Trophoblast cell (in vitro differentiated cells and primary cell): ENCODE results near the gene CDKL2.

Experiments used
- DNase-seq, 2 donors: peaks; one replicate each; pipeline ENCODE4 v3.0.0-alpha.2; 2016
- H2AFZ ChIP-seq: 2 replicates; pipeline ENCODE4 v1.6.1; 2013; ENCODE audit warnings: low read length, moderate library complexity, mild to moderate bottlenecking; ENCODE audit not compliant: insufficient read depth, poor library complexity
- H2AK5ac ChIP-seq: 2 replicates; pipeline ENCODE4 v1.6.1; 2013; ENCODE audit warnings: mild to moderate bottlenecking, low read length
- H2BK120ac ChIP-seq: 2 replicates; pipeline ENCODE4 v1.6.1; 2013; ENCODE audit warnings: low read length, mild to moderate bottlenecking, moderate library complexity; ENCODE audit not compliant: insufficient read depth, poor library complexity
- H2BK12ac ChIP-seq: 2 replicates; pipeline ENCODE4 v1.6.1; 2013; ENCODE audit warnings: mild to moderate bottlenecking, low read length, moderate library complexity
- H2BK5ac ChIP-seq: 2 replicates; pipeline ENCODE4 v1.6.1; 2013; ENCODE audit warnings: low read length, low read depth, moderate library complexity, mild to moderate bottlenecking; ENCODE audit not compliant: poor library complexity
- H3K14ac ChIP-seq: 2 replicates; pipeline ENCODE4 v1.6.1; 2013; ENCODE audit warnings: mild to moderate bottlenecking, low read length
- H3K18ac ChIP-seq: 2 replicates; pipeline ENCODE4 v1.6.1; 2013; ENCODE audit warnings: mild to moderate bottlenecking, low read length
- H3K23ac ChIP-seq: 2 replicates; pipeline ENCODE4 v1.6.1; 2013; ENCODE audit warnings: low read length
- H3K27ac ChIP-seq: 2 replicates; pipeline ENCODE4 v1.5.1; 2013; ENCODE audit warnings: low read depth, mild to moderate bottlenecking, inconsistent platforms, low read length, moderate library complexity
- H3K27me3 ChIP-seq: 2 replicates; pipeline ENCODE4 v1.6.1; 2013; ENCODE audit warnings: inconsistent platforms, mild to moderate bottlenecking, low read length, moderate library complexity; ENCODE audit not compliant: insufficient read depth
- H3K36me3 ChIP-seq, 2 experiments: 1 replicate in 1 of 2; 2 replicates in 1 of 2; pipeline ENCODE4 v1.6.1; 2013; ENCODE audit warnings: low read length in 2 of 2, mild to moderate bottlenecking in 2 of 2, moderate library complexity in 1 of 2; ENCODE audit not compliant: insufficient read depth in 2 of 2, control insufficient read depth in 1 of 2
- H3K4ac ChIP-seq: 2 replicates; pipeline ENCODE4 v1.6.1; 2013; ENCODE audit warnings: low read depth, mild to moderate bottlenecking, low read length, moderate library complexity
- H3K4me1 ChIP-seq, 2 experiments: 1 replicate in 1 of 2; 2 replicates in 1 of 2; pipeline ENCODE4 v1.6.1; 2013; ENCODE audit warnings: low read length in 2 of 2, mild to moderate bottlenecking in 2 of 2, moderate library complexity in 1 of 2; ENCODE audit not compliant: insufficient read depth in 2 of 2, control insufficient read depth in 1 of 2
- H3K4me2 ChIP-seq: 2 replicates; pipeline ENCODE4 v1.6.1; 2013; ENCODE audit warnings: inconsistent platforms, mild to moderate bottlenecking, low read length, moderate library complexity
- H3K4me3 ChIP-seq: 2 replicates; pipeline ENCODE4 v1.5.1; 2013; ENCODE audit warnings: mild to moderate bottlenecking, low read depth, low read length, inconsistent platforms
- H3K79me1 ChIP-seq: one replicate; pipeline ENCODE4 v1.6.1; 2013; ENCODE audit warnings: low read length
- H3K79me2 ChIP-seq: 2 replicates; pipeline ENCODE4 v1.6.1; 2013; ENCODE audit warnings: low read length, mild to moderate bottlenecking; ENCODE audit not compliant: control insufficient read depth, insufficient read depth, poor library complexity
- H3K9ac ChIP-seq: 2 replicates; pipeline ENCODE4 v1.6.1; 2013; ENCODE audit warnings: mild to moderate bottlenecking, low read length
- H3K9me3 ChIP-seq: 2 replicates; pipeline ENCODE4 v1.6.1; 2013; ENCODE audit warnings: low read depth, mild to moderate bottlenecking, control low read depth, inconsistent platforms, low read length; ENCODE audit not compliant: insufficient read depth
- H4K12ac ChIP-seq: 2 replicates; pipeline ENCODE4 v1.6.1; 2013; ENCODE audit warnings: low read depth, mild to moderate bottlenecking, low read length, moderate library complexity
- H4K8ac ChIP-seq: 2 replicates; pipeline ENCODE4 v1.6.1; 2013; ENCODE audit warnings: low read depth, mild to moderate bottlenecking, low read length, moderate library complexity
- H4K91ac ChIP-seq: one replicate; pipeline ENCODE4 v1.6.1; 2013; ENCODE audit warnings: low read depth, mild to moderate bottlenecking, low read length, moderate library complexity
- WGBS: extraction: QIAGEN DNeasy Blood & Tissue Kit; methylation state at CpG from one replicate; pipeline ENCODE4 v1.1.7; 2013; ENCODE audit warnings: missing lambda C conversion rate; ENCODE audit not compliant: insufficient read length, insufficient coverage; ENCODE audit errors: extremely low coverage; 5-methylcytosine and 5-hydroxymethylcytosine counted together

Gene CDKL2

DNA sequence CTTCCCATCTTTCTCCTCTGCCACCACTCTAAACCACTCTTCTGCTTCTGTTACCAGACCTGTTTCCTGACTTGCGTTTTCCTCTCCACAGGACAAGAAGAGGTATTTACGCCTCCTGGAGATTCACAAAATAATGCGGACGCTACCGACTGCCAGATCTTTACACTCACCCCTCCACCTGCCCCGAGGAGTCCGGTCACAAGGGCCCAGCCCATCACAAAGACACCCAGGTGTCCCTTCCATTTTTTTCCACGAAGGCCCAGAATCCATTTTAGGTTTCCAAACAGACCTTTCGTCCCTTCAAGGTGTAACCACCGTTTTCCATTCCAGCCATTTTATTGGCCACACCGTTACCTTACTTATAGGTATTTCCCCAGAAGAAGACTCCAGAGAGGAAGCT, 66.3 kb downstream of the CDKL2 start:
- H2AFZ ChIP-seq = no peak overlapping the region
- H3K4ac ChIP-seq = no peak overlapping the region
- H3K36me3 ChIP-seq = no peaks in the 10 kb centered on the region
- no peak overlapping the region for H3K18ac ChIP-seq
- H3K23ac ChIP-seq = no peak overlapping the region
- no peaks in the 10 kb centered on the region for H3K27me3 ChIP-seq
- peaks cover 0 to 4% of the 10 kb centered on the region in 2 experiments for H3K4me1 ChIP-seq
- peak overlapping the region; percentile 41 for H2BK12ac ChIP-seq
- H2BK120ac ChIP-seq = no peak overlapping the region
- no peak overlapping the region for H3K27ac ChIP-seq
- H3K9me3 ChIP-seq = no peaks in the 10 kb centered on the region
- H4K91ac ChIP-seq = peak overlapping the region; percentile 58
- DNase-seq = no peak
- H3K4me2 ChIP-seq = no peak overlapping the region
- no peak overlapping the region for H3K4me3 ChIP-seq
- no peak overlapping the region for H3K14ac ChIP-seq
- no peak overlapping the region for H2AK5ac ChIP-seq
- H4K8ac ChIP-seq = no peak overlapping the region
- no peak overlapping the region for H3K9ac ChIP-seq
- H3K79me2 ChIP-seq = no peaks in the 10 kb centered on the region
- WGBS = no CpG with 5 or more reads among the region's 11 CpGs
- no peak overlapping the region for H2BK5ac ChIP-seq
- no peaks in the 10 kb centered on the region for H3K79me1 ChIP-seq
- no peak overlapping the region for H4K12ac ChIP-seq

DNA sequence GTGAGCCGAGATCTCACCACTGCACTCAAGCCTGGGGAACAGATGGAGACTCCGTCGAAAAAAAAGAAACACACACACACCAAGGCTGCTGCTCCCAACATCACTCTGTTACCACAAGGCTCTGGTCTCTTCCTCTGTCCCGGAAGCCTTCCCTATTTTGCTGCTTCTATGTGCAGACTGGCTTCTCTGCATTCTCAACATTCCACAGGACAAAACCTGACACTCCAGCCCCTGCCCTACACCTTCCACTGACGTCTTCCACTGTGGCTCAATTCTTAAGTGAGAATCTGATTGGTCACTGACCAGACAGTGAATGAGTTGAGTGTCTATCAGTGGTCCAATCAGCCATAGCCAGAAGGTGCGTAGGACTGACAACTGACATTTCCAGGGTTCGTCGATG, 68.5 kb downstream of the CDKL2 start:
- no peak overlapping the region for H3K9ac ChIP-seq
- H4K12ac ChIP-seq = no peak overlapping the region
- H4K91ac ChIP-seq = no peak overlapping the region
- no peak overlapping the region for H4K8ac ChIP-seq
- no peaks in the 10 kb centered on the region for H3K27me3 ChIP-seq
- H2BK12ac ChIP-seq = no peak overlapping the region
- no peak overlapping the region for H3K14ac ChIP-seq
- no peak overlapping the region for H2AFZ ChIP-seq
- H3K36me3 ChIP-seq = no peaks in the 10 kb centered on the region
- no peak overlapping the region for H2BK120ac ChIP-seq
- no peaks in the 10 kb centered on the region for H3K9me3 ChIP-seq
- no peak overlapping the region for H2AK5ac ChIP-seq
- peaks cover 0 to 6% of the 10 kb centered on the region in 2 experiments for H3K4me1 ChIP-seq
- no peak overlapping the region for H2BK5ac ChIP-seq
- peak overlapping the region; percentile 60 for H3K27ac ChIP-seq
- no peak overlapping the region for H3K18ac ChIP-seq
- H3K4me2 ChIP-seq = peak overlapping the region; percentile 35
- no peaks in the 10 kb centered on the region for H3K79me1 ChIP-seq
- H3K4me3 ChIP-seq = no peak overlapping the region
- H3K23ac ChIP-seq = no peak overlapping the region
- no peak overlapping the region for H3K4ac ChIP-seq
- DNase-seq = peak; percentile 95 to 98
- no peaks in the 10 kb centered on the region for H3K79me2 ChIP-seq
- no CpG with 5 or more reads among the region's 8 CpGs for WGBS

DNA sequence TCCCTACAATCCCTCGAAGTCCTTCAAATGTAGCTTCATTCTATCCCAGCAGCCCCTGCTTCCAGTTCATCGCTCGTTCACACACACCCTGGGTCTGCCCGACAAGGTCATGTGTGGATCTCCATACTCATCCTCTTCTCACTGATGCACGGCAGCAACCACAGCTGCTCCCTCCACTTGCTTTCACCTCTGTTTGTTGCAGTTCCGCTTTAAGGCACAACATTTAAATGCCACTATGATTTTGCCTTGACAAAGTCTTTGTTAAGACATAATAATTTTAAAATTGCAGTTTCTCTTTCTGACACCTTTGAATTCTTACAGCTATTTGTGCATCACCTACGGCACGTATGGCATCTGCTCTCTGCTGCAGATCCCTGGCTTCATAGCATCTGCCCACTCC, 72.6 kb downstream of the CDKL2 start:
- H2AFZ ChIP-seq = no peak overlapping the region
- no peak overlapping the region for H2AK5ac ChIP-seq
- H3K4me2 ChIP-seq = no peak overlapping the region
- H3K4me3 ChIP-seq = no peak overlapping the region
- no peak overlapping the region for H3K18ac ChIP-seq
- DNase-seq = peak; percentile 44 to 61
- H3K27me3 ChIP-seq = no peaks in the 10 kb centered on the region
- peaks cover 3 to 13% of the 10 kb centered on the region in 2 experiments for H3K4me1 ChIP-seq
- peaks cover 2% of the 10 kb centered on the region for H3K79me1 ChIP-seq
- no peak overlapping the region for H4K12ac ChIP-seq
- WGBS = no CpG with 5 or more reads among the region's 8 CpGs
- no peaks in the 10 kb centered on the region for H3K9me3 ChIP-seq
- no peak overlapping the region for H3K14ac ChIP-seq
- H3K27ac ChIP-seq = no peak overlapping the region
- H2BK120ac ChIP-seq = no peak overlapping the region
- H3K23ac ChIP-seq = no peak overlapping the region
- no peak overlapping the region for H4K91ac ChIP-seq
- H3K4ac ChIP-seq = no peak overlapping the region
- H2BK12ac ChIP-seq = peak overlapping the region; percentile 32
- no peak overlapping the region for H2BK5ac ChIP-seq
- no peaks in the 10 kb centered on the region for H3K36me3 ChIP-seq
- H3K79me2 ChIP-seq = no peaks in the 10 kb centered on the region
- no peak overlapping the region for H3K9ac ChIP-seq
- H4K8ac ChIP-seq = no peak overlapping the region

DNA sequence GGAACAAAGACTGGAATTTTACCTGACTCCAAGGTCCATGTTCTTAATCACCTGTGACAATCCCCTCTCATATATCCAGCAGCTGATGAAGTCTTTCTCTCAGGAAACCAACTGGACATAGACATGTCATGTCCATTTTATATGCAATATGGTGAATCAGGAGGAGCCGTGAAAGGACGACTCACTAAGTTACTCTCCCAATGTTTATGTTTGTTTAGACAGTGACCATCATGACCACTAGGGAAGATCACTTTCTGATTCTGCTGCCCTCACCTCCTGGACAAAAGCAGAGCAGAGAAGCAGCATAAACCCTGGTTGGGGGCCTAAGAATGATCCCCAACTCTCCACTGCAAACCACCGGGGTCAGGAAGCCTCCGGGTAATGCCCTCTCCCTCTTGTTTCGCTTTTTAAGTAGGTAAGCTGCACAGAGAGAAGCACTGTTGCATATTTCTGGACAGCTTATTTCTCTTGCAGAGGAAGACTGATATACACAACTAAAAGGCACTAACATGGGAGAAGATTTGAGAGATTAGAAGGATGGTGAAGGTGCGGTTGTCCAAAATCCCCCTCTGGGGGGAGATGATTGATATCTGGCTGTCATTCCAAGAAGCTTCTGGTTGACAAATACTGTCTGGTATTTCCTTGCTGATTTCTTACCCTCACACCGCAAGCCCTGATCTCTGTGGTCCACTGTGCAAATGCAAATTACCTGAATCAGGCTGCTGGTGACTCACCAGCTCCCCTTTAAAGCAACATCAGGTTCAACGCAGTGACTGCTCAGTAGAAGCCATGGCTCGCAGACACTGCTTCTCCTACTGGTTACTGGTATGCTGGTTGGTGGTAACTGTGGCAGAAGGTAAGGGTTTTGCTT, 74.8 kb downstream of the CDKL2 start, which contains the start of gene ODAPH:
Gene ODAPH, plus strand, starts transcription at position 773 of the 871 bp plus-strand sequence. Its CDS starts 17 bp downstream, at position 790.
- no peaks in the 10 kb centered on the region for H3K27me3 ChIP-seq
- no CpG with 5 or more reads among the region's 9 CpGs for WGBS

More for the DNA sequence above, 74.8 kb downstream of the CDKL2 start, which contains the start of gene ODAPH:
- DNase-seq = peak; percentile 88 to 89
- H3K4me3 ChIP-seq = no peak within 1 kb of the TSS
- no peak within 1 kb of the TSS for H3K4ac ChIP-seq
- H3K27ac ChIP-seq = peak within 1 kb of the TSS; percentile 87
- H3K4me2 ChIP-seq = peak within 1 kb of the TSS; percentile 49
- no peak within 1 kb of the TSS for H3K23ac ChIP-seq
- no peak within 1 kb of the TSS for H3K14ac ChIP-seq
- H4K12ac ChIP-seq = no peak within 1 kb of the TSS
- H2AK5ac ChIP-seq = peak within 1 kb of the TSS; percentile 75
- peak within 1 kb of the TSS; percentile 98 for H2BK12ac ChIP-seq
- H3K4me1 ChIP-seq = peaks cover 3 to 10% of the 10 kb centered on the region in 2 experiments
- no peaks in the 10 kb centered on the region for H3K79me2 ChIP-seq
- H3K9ac ChIP-seq = no peak within 1 kb of the TSS
- peak within 1 kb of the TSS; percentile 57 for H2BK5ac ChIP-seq
- H2BK120ac ChIP-seq = peak within 1 kb of the TSS; percentile 34
- peak within 1 kb of the TSS; percentile 48 for H3K18ac ChIP-seq
- no peak within 1 kb of the TSS for H2AFZ ChIP-seq
- H3K79me1 ChIP-seq = peaks cover 2% of the 10 kb centered on the region
- no peaks in the 10 kb centered on the region for H3K9me3 ChIP-seq
- peak within 1 kb of the TSS; percentile 52 for H4K91ac ChIP-seq
- H4K8ac ChIP-seq = peak within 1 kb of the TSS; percentile 65
- H3K36me3 ChIP-seq = no peaks in the 10 kb centered on the region
